GM19351 (cell line): ENCODE data around the gene MAGEA9B.
"Not testable (repeated sequence)": the region's sequence is repeated elsewhere in the genome, so short reads cannot be mapped to it uniquely, and the experiment has no call there.

Experiments used
- ATAC-seq: cut with Tn5 transposase; IDR thresholded peaks from one replicate; pipeline ENCODE4 v1.9.1; 2021; ENCODE audit warnings: mild to moderate bottlenecking, moderate library complexity; ENCODE audit not compliant: unreplicated experiment

The MAGEA9B gene

DNA sequence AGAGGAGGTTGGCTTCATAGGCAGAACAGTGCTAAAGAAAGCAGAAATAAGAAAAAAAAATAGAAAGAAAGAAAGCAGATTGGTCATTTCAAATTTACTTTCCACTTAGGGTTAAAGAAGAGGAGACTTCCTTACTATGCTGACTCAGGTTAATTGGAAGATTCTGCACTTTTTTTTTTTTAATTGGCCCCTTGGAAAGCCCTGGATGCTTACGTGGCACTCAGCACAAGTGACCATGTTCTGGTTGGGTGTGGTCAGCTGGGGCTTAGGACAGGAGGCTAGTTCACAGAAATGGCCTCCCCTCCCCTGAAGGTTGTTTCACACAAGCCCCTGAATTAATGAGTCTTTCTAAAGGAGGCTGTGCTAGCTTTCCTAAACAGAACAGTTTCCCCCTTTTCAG is 14.5 kb downstream of the MAGEA9B start:
- ATAC-seq = no peak

DNA sequence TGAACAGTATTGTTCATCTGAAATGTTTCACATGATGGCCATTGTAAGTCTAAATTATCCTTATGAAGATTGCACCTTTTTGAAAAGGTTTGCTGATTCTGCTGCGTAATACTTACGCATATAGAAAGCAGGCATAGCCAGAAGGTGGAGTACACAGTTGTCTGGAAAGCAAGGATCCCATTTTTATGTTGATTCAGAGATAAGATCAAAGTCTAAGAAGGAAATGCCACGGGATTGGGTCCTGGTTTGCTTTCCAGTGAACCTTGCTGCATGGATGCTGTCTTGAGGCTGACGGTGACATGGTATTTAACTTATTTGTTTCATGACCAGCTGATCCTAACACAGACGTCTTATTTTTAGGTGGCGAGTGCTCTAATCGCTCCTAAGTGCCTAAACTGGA is 15.5 kb downstream of the MAGEA9B start:
- ATAC-seq = no peak

DNA sequence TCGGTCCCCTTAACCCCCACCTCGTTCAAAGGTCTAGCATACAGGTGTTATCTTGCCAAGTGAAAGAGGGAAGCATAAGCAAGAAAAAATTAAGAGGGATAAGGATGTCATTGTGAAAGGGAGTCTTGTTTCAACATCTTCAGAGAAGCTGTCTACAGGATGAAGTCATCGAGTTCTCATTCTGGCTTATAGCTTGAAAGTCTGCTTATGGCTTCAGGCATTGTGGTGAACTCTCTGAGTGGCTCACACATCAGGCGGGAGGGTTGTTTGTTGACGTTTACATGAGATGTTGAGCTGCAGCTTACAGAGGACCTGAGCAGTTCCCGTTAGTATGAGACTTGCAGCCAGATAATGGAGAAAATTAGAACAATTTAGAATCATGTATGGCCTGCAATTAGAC is 16.6 kb downstream of the MAGEA9B start:
- ATAC-seq = no peak

DNA sequence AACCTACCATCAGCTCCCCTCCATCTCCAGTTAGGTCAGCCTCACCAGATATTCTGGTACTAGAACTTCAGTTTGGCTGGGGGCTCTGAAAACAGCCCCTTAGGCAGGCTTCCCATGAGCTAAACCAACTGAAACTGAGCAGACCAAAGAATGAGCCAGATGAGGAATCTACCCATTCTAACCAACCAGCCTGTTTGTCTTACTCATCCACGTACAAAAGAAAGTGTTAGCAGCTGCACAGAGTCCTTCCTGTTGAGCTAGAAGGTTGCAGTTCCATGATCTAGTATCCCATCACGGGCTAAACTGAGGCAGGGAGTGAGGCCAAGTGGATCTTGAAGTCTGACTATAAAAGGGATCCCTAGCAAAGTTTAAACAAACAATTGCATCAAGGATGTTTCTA is 17.5 kb downstream of the MAGEA9B start:
- ATAC-seq = peak; percentile 30

DNA sequence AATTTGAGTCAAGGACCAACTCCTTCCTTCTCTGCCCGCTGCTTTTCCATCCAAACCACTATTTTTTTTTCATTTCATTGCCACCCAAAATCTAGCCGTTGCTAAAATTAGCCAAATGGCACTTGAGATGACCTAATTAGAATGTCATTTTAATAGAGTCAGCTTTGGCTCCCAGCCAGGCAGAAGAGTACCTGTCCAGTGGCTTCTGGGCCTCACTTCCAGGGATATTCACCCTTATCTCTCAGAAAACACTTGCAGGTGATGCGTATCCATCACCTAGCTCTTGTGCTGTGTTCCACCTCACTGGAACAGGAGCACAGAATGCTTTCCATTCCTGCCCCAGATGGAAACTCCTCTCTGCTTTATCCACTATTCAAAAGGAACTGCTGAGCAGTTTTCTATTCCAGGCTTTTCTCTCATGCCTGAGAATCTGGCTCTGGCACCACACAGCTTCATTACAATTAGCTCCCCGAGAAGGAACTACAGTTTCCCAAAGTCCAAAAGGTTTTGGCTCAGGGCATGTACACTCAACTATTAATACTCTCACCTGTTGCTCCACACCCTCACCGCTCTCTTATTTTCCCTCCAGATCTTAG is 18.5 kb downstream of the MAGEA9B start:
- ATAC-seq = no peak

DNA sequence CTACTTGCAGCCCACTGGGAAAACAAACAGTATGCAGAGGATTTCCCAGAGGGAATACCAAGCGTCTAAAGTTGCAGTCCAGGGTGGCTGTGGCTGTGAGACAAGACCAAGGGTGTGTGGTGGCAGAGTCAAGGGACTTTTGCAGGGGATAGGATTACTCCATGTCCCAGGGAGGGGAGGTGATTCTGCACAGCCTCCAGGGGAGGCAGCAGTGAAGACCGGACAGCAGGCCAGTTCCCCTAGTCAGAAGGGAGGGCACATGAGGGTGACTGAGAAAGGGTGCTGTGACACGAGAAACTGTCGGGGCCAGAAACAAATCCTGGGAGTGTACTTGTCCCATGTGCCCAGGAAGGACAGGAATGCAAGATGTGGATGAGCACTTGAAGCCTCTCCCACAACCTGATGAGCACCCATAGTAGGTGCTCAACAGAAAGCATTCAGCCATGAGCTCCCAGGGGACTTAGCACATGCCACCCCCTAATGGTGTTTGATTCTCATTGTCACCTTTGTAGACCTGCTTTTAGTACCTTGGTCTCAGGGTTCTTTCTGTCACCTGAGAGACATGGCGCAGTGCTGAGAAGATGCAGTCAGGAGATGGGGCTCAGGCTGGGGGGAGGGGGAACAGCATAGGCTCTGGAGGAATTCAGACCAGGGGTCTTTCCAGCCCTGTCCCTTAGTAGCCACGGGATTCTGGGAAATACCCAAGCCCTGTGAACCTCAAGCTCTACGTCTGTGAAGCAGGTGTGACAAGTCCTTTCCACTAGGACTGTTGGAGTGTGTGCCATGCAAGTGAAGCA is 19.4 kb downstream of the MAGEA9B start:
- no peak for ATAC-seq

DNA sequence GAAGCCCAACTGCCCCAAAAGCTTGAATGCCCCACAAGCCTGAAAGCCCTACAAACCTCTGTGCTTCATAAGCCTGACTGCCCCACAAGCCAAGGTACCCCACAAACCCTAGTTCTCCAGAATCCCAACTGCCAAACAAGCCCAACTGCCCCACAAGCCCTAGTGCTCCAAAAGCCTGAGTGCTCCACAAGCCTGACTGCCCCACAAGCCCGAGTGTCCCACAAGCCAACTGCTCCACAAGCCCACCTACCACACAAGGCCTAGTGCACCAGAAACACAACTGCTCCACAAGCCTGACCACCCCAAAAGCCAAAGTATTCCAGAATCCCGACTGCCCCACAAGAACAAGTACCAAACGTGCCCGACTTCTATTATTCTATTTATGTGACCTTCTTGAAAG is 23.9 kb downstream of the MAGEA9B start:
- ATAC-seq = no peak

DNA sequence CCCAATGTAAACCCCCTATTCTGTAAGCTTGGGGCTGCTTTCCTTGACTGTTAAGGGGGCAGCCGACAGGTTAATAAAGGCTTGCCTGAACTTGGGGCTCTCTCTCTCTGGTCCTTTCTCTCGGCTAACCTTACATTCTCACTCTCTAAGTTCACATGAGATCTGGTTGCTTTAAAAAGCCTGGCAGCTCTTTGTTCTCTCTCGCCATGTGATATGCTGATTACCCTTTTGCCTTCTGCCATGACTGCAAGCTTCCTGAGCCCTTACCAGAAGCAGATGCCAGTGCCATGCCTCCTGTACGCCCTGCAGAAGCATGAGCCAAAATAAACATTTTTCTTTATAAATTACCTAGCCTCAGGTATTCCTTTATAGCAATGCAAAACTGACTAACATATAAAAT is 32.0 kb downstream of the MAGEA9B start:
- ATAC-seq = not testable (repeated sequence)

DNA sequence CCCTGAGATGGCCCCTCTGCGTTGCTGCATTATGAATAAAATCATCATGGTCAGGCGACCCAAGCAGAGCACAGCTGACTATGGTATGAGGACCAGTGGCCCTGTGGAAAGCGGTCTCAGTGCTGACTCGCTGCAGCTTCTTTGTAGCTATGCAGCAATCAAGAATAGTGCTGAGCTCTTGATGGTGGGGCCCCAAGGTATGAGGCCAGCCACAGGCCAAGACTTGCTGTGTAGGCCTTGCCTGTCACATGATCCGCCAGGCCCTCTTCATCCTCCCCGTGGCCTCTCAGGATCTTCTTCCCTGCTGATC is 35.4 kb downstream of the MAGEA9B start:
- ATAC-seq = not testable (repeated sequence)

- not testable (repeated sequence) for ATAC-seq
Observed at GRCh38 chrX:149551245-149551938, 35.9 kb downstream of the MAGEA9B start.

DNA sequence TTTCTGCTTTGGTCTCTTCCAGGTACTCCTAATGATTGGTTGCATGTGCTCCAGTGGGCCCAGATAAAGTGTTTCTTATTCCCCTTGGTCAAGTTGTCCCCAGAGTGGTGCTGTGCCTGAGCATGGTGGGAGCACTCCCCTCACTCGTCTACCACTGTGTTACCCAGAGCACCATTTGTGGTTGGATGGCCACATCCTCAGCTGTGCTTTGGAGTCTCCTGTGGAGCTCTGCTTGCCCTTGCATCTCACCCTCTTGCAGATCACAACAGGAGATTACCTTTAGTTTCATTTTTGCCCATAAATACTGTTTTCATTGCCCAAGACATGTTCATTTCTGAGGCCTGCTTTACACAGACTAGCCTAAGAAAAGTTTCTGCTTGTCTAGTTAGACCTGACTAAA is 36.8 kb downstream of the MAGEA9B start:
- not testable (repeated sequence) for ATAC-seq

- not testable (repeated sequence) for ATAC-seq
Observed at GRCh38 chrX:149549701-149550100, 37.6 kb downstream of the MAGEA9B start, which contains the start of gene HSFX3. TSS of gene HSFX3 (minus strand) at chrX:149549924. CDS start at chrX:149549852, 72 bp downstream.

DNA sequence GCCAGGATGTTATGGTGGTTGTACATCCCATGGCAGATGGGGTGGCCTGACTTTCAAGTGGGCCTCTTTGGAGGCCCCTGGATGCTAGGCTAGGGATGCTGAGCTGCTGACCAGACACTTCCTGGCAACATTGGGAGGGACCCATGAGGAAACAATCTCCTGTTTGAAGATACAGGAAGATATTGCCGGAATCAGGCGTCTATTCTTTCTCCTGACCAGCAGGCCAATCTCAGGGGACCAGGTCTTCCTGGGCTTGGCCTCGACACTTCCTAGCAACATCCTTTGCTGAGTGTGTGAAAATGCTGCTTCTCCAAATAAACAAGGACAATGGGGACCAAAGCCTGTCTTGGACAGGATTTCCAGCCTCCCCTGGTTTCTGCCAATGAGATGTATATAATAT is 39.5 kb downstream of the MAGEA9B start:
- ATAC-seq = not testable (repeated sequence)

DNA sequence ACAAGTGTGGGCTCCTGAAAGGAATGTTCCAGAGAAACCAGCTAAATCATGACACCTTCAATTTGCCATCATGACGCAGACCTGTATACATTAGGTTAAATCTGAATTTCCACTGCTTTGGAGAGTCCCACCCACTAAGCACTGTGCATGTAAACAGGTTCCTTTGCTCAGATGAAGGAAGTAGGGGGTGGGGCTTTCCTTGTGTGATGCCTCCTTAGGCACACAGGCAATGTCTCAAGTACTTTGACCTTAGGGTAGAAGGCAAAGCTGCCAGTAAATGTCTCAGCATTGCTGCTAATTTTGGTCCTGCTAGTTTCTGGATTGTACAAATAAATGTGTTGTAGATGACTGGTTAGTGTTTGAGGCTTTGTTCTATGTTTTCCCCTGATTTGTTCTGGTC is 40.3 kb downstream of the MAGEA9B start:
- ATAC-seq = not testable (repeated sequence)

DNA sequence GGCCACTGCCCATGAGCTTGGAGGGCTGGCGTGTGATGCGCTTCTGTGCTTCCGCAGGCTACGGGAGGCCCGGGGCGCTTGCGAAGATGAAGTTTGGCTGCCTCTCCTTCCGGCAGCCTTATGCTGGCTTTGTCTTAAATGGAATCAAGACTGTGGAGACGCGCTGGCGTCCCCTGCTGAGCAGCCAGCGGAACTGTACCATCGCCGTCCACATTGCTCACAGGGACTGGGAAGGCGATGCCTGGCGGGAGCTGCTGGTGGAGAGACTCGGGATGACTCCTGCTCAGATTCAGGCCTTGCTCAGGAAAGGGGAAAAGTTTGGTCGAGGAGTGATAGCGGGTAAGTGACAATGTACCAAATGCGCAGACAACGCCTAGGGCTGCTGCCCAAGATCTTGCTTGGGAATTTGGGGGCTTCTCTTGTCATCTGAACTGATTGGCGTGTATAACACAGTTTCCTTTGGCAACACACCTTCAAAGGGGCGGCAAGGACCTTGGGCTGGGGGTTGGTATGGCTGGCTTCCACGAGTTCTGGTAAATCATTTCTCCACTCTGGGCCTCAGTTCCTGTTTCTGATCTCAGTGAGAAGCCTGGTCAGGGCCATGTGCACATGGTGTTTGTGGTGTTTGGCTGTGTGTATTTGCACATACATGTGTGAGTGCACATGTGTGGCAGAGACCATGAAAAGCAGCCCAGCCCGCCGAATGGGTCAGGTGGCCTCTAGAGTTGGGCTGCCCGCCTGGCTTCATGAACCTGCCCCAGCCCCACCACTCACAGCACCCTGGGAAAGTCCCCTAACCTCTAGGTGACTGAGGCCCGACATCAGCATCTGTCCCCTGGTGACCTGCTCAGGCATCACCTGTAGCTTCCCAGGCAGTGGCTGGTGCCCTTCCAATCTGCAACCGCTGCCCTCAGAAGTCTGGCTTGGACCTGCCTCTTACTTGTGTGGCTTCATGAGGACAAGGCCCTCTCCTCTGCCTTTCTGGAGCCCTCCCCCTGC is 41.4 kb downstream of the MAGEA9B start:
- ATAC-seq = not testable (repeated sequence)

- ATAC-seq = no peak
Observed at GRCh38 chrX:149541521-149542047, 45.7 kb downstream of the MAGEA9B start.

DNA sequence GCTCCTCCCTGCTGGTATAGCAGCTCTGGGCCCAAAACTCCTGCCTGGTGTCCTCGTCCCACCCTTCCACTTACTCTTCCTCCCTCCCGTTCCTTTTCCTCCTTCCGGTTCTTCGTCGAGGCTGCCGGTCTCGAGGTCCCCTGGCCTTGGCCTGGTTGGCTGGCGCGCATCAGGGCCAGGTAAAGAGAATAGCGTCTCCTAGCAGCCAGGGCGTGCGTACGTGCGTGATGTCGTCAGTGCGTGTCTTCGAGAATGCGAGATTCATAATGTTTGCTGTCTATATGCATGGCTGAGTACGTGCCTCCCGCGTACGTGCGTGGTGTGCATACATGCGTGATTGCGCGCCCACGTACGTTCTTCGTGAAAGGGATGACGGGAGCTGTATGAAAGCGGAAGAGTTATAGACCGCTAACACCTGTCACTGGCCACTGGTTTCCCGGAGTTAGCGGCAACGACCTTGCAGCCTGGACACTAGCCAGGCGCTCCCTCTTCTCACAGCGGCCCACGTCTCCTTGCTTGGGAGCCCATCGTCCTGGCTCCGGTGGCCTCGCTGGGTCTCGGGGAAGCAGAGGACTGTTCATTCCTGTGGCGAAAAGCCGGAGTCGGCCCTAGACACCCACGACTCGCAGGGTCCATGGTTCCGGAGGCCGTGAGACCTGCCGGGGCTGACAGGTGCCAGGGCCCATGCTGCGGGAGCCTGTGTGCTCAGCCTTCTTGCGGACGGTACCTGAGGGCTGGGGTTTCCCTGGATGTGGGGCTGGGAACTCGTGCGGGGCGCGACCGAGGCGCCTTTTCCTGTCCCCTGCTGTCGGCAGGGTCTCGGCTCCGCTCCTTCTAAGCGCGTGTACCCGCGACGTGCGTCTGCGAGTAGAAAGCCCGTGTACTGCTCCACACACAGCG is 46.4 kb downstream of the MAGEA9B start, which contains the start of gene EOLA1:
EOLA1 (plus strand) TSS at position 392 of the 900 bp plus-strand sequence. CDS start 4,619 bp downstream, outside the sequence.
- peak; percentile 70 for ATAC-seq

DNA sequence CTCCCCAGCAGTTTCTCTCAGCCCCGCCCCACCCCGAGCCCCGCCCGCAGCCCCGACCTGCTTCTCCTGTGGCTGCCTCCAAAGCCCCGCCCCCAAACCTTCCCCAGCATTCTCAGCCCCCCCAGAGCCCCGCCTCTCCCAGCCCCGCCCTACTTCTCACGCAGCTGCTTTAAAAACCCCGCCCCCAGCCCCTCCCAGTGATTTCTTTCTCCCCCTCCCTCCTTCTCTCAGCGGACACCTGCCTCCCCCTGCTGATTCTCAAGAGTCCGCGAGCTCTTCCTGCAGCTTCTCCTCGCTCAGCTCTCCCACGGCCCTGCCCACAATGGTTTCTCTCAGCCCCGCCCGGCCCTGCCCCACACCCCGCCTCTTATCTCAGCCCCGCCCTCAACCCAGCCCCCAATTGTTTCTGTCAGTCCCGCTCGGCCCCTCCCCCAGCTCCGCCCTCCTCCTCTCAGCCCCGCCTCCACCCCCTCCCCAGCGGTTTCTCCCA is 47.1 kb downstream of the MAGEA9B start:
- ATAC-seq = peak; percentile 8
